MM.1S (cell line): ENCODE results near the gene ADAMTS9.

Experiments
- EZH2 ChIP-seq: fragments of 300-600 bp; sonication (generic); optimal IDR thresholded peaks from 2 replicates; pipeline ENCODE3; 2017; ENCODE audit warnings: low read depth, mild to moderate bottlenecking, antibody characterized with exemption, low read length, mixed read lengths
- EZH2phosphoT487 ChIP-seq: fragments of 300-600 bp; sonication (generic); IDR thresholded peaks from 2 replicates; pipeline ENCODE4 v1.6.1; 2018; ENCODE audit warnings: antibody characterized with exemption, low read length
- TF ChIP-seq, protein P1 (sequence below): fragments of 300-600 bp; sonication (generic); IDR thresholded peaks from 2 replicates; pipeline ENCODE4 v1.5.1; 2016; ENCODE audit warnings: antibody characterized with exemption, low read length, mixed read lengths

DNA sequence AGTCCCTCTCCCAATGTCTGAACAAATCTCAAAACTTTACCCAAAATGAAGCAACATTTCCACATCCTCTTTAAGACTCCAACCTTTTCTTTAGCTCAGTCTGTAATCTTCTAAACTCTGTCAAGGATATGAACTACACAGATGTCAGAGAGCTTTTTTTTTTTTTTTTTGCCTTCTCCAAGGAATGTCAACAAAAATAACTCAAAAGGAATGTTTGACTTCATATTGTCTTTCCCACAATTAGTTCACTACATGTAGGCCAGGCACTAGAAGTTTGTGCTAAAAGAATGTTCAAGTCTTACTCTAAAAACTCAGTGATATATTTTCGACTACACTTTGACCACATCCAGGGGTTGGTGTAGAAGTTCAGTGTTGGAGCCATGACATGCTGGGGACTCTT, 37.1 kb downstream of the ADAMTS9 start:
- TF ChIP-seq, protein P1, sequence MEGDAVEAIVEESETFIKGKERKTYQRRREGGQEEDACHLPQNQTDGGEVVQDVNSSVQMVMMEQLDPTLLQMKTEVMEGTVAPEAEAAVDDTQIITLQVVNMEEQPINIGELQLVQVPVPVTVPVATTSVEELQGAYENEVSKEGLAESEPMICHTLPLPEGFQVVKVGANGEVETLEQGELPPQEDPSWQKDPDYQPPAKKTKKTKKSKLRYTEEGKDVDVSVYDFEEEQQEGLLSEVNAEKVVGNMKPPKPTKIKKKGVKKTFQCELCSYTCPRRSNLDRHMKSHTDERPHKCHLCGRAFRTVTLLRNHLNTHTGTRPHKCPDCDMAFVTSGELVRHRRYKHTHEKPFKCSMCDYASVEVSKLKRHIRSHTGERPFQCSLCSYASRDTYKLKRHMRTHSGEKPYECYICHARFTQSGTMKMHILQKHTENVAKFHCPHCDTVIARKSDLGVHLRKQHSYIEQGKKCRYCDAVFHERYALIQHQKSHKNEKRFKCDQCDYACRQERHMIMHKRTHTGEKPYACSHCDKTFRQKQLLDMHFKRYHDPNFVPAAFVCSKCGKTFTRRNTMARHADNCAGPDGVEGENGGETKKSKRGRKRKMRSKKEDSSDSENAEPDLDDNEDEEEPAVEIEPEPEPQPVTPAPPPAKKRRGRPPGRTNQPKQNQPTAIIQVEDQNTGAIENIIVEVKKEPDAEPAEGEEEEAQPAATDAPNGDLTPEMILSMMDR: no peak
- TF ChIP-seq EZH2phosphoT487 (no peak), EZH2 (no peak)
